ENCODE results near the gene SNX14. TPM values are rescaled to one million over a fixed set of nuclear protein-coding genes. Genes with fewer than 3 reads are reported as not detected.
A peak's percentile ranks its signal among the peaks of the same experiment; 100 is the strongest.

The SNX14 gene
- total and polyA plus RNA-seq, 2 of the 13 experiments (the other 11 are each of a cell fraction or from before 2014, with no cell fraction given) = 83.5 to 112 TPM

DNA sequence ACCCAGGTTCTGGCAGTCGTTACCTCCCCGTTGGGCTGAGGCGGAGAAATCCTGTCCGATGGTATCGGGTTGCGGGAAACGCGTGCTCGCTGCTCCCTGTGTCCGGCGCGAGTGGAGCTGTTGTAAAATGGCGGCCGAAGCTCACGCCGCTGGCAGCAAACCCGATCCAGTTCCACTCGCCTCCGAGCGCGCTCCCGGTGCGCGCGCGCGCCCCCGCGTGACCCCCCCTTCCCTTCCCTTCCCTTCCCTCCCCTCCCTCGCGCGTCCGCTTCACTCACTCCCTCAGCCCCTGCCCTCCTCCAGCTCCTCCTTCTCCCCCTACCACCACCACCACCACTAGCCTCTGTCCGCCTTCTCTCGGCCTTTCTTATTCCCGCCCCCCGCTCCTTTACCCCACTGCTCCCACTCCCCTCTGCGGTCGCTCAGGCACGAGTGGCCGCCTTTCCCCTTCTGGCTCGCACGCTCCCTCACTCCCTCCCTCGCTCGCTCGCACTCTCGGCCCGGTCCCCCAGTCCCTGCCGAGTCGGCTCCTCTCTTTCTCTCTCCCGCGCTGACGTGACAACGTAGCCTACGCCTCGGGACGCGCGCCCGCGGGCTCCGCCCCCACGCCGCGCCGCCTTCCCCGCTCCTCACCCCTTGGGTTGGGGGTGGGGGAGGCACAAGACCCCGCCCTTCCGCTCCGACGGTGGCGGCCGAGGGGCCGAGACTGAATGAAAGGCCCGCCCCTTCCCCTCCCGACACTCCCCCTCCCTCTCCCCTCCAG, 49.3 kb upstream of the SNX14 start, which contains the start of gene SYNCRIP (continued):
- TF ChIP-seq, protein P1, sequence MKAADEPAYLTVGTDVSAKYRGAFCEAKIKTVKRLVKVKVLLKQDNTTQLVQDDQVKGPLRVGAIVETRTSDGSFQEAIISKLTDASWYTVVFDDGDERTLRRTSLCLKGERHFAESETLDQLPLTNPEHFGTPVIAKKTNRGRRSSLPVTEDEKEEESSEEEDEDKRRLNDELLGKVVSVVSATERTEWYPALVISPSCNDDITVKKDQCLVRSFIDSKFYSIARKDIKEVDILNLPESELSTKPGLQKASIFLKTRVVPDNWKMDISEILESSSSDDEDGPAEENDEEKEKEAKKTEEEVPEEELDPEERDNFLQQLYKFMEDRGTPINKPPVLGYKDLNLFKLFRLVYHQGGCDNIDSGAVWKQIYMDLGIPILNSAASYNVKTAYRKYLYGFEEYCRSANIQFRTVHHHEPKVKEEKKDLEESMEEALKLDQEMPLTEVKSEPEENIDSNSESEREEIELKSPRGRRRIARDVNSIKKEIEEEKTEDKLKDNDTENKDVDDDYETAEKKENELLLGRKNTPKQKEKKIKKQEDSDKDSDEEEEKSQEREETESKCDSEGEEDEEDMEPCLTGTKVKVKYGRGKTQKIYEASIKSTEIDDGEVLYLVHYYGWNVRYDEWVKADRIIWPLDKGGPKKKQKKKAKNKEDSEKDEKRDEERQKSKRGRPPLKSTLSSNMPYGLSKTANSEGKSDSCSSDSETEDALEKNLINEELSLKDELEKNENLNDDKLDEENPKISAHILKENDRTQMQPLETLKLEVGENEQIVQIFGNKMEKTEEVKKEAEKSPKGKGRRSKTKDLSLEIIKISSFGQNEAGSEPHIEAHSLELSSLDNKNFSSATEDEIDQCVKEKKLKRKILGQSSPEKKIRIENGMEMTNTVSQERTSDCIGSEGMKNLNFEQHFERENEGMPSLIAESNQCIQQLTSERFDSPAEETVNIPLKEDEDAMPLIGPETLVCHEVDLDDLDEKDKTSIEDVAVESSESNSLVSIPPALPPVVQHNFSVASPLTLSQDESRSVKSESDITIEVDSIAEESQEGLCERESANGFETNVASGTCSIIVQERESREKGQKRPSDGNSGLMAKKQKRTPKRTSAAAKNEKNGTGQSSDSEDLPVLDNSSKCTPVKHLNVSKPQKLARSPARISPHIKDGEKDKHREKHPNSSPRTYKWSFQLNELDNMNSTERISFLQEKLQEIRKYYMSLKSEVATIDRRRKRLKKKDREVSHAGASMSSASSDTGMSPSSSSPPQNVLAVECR (CRISPR knock-in tag; IDR thresholded peaks at IDR 0.05; ENCODE audit: borderline replicate concordance) = peak; percentile 85
- TF ChIP-seq NRL (CRISPR knock-in tag; IDR thresholded peaks at IDR 0.05; ENCODE audit: borderline replicate concordance) = 0 out of 2 replicates have a peak, but pooled peaks have one; percentile 0
- TF ChIP-seq CC2D1A (CRISPR knock-in tag; IDR thresholded peaks at IDR 0.05) = no peak
- peak; percentile 73 for TF ChIP-seq TGIF2 (CRISPR knock-in tag; IDR thresholded peaks at IDR 0.05)
- TF ChIP-seq ZNF350 (CRISPR knock-in tag; IDR thresholded peaks at IDR 0.05; ENCODE audit: borderline replicate concordance, low read depth) = peak; percentile 80; the same call in 1 of the 2 replicates
- peak; percentile 23; the same call in 1 of the 2 replicates for TF ChIP-seq IRF2 (CRISPR knock-in tag; IDR thresholded peaks at IDR 0.05)
- TF ChIP-seq CEBPG (CRISPR knock-in tag; IDR thresholded peaks at IDR 0.05) = no peak
- 0 out of 2 replicates have a peak, but pooled peaks have one; percentile 12 for TF ChIP-seq ZNF780A (CRISPR knock-in tag; IDR thresholded peaks at IDR 0.05)
- no peak for TF ChIP-seq GTF2F1 (IDR thresholded peaks at IDR 0.05; ENCODE audit: low read length)
- TF ChIP-seq ZNF737 (CRISPR knock-in tag; IDR thresholded peaks at IDR 0.05; ENCODE audit: borderline replicate concordance) = 0 out of 2 replicates have a peak, but pooled peaks have one; percentile 20
- peak; percentile 70 for TF ChIP-seq ZFX (CRISPR knock-in tag; IDR thresholded peaks at IDR 0.05; ENCODE audit: low read depth)
- TF ChIP-seq NAIF1 (CRISPR knock-in tag; IDR thresholded peaks at IDR 0.05; ENCODE audit: borderline replicate concordance) = peak; percentile 82; the same call in 1 of the 2 replicates
- peak; percentile 17; the same call in 1 of the 2 replicates for TF ChIP-seq MIXL1 (CRISPR knock-in tag; IDR thresholded peaks at IDR 0.05)
- TF ChIP-seq, protein P2, sequence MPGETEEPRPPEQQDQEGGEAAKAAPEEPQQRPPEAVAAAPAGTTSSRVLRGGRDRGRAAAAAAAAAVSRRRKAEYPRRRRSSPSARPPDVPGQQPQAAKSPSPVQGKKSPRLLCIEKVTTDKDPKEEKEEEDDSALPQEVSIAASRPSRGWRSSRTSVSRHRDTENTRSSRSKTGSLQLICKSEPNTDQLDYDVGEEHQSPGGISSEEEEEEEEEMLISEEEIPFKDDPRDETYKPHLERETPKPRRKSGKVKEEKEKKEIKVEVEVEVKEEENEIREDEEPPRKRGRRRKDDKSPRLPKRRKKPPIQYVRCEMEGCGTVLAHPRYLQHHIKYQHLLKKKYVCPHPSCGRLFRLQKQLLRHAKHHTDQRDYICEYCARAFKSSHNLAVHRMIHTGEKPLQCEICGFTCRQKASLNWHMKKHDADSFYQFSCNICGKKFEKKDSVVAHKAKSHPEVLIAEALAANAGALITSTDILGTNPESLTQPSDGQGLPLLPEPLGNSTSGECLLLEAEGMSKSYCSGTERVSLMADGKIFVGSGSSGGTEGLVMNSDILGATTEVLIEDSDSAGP (CRISPR knock-in tag; IDR thresholded peaks at IDR 0.05; ENCODE audit: borderline replicate concordance) = peak; percentile 83; the same call in 1 of the 2 replicates
- no peak for TF ChIP-seq RFX1 (IDR thresholded peaks at IDR 0.05)
- 0 out of 2 replicates have a peak, but pooled peaks have one; percentile 26 for TF ChIP-seq XBP1 (CRISPR knock-in tag; IDR thresholded peaks at IDR 0.05)
- TF ChIP-seq, protein P3, sequence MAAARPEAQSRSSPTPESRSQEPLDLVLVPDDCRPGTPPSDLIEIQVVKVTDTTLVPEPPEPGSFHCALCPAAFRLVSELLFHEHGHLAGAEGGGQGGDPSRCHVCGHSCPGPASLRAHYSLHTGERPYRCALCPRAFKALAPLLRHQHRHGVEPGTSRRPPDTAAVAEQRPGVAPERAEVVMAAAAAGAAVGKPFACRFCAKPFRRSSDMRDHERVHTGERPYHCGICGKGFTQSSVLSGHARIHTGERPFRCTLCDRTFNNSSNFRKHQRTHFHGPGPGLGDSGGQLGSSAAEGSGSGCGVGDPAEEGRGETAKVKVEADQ (CRISPR knock-in tag; IDR thresholded peaks at IDR 0.05; ENCODE audit: borderline replicate concordance) = peak; percentile 21; the same call in 1 of the 2 replicates
- TF ChIP-seq ZNF235 (CRISPR knock-in tag; IDR thresholded peaks at IDR 0.05; ENCODE audit: borderline replicate concordance) = peak; percentile 64; the same call in 1 of the 2 replicates
- TF ChIP-seq NFKB2 (CRISPR knock-in tag; IDR thresholded peaks at IDR 0.05; ENCODE audit: borderline replicate concordance) = peak; percentile 32; the same call in 1 of the 2 replicates
- peak; percentile 42; the same call in 1 of the 2 replicates for TF ChIP-seq KMT2B (CRISPR knock-in tag; IDR thresholded peaks at IDR 0.05)
- TF ChIP-seq ZNF263 (CRISPR knock-in tag; IDR thresholded peaks at IDR 0.05) = peak; percentile 76
- no peak for TF ChIP-seq FOXJ3 (CRISPR knock-in tag; IDR thresholded peaks at IDR 0.05; ENCODE audit: borderline replicate concordance)
- no peak for TF ChIP-seq ZNF879 (CRISPR knock-in tag; IDR thresholded peaks at IDR 0.05)
- TF ChIP-seq ZSCAN30 (CRISPR knock-in tag; IDR thresholded peaks at IDR 0.05) = 0 out of 2 replicates have a peak, but pooled peaks have one; percentile 66

Data from HepG2 (cell line).